WTC11 (cell line): ENCODE measurements around the gene CD164. TPM values are rescaled to one million over a fixed set of nuclear protein-coding genes. Genes with fewer than 3 reads are reported as not detected.
A peak's percentile ranks its signal among the peaks of the same experiment; 100 is the strongest.

Source experiments
- ATAC-seq: fragments of 200-7000 bp; cut with Tn5 transposase; 2 replicates; pipeline ENCODE4 v1.10.0; 2021; ENCODE audit warnings: mild to moderate bottlenecking, moderate library complexity
- CTCF ChIA-PET: fragments of 300-600 bp; sonication (Branson Sonifier 250); formaldehyde crosslinking; loops from one replicate; lab custom pipeline; 2021; ENCODE audit warnings: antibody characterized with exemption; lab: Charles Lee
- POLR2A ChIA-PET: fragments of 350-600 bp; sonication (Branson Sonifier 250); formaldehyde crosslinking; loops from one replicate; lab custom pipeline; 2021; ENCODE audit warnings: antibody characterized with exemption; lab: Charles Lee
- DNase-seq: peaks from one replicate; pipeline ENCODE4 v3.0.0; 2021; ENCODE audit warnings: low spot score
- H3K27ac Mint-ChIP-seq: 2 replicates; pipeline ENCODE4 v1.8.0; 2021; ENCODE audit warnings: mixed read lengths
- H3K27me3 Mint-ChIP-seq: 2 replicates; pipeline ENCODE4 v1.8.0; 2021; ENCODE audit warnings: low read depth, mild to moderate bottlenecking, moderate library complexity, mixed read lengths
- H3K36me3 Mint-ChIP-seq: 2 replicates; pipeline ENCODE4 v1.8.0; 2021; ENCODE audit warnings: mixed read lengths
- H3K4me1 Mint-ChIP-seq: 2 replicates; pipeline ENCODE4 v1.8.0; 2022; ENCODE audit warnings: mixed read lengths
- H3K4me3 Mint-ChIP-seq: 2 replicates; pipeline ENCODE4 v1.8.0; 2021; ENCODE audit warnings: mild to moderate bottlenecking, moderate library complexity, mixed read lengths
- H3K9me3 Mint-ChIP-seq: 2 replicates; pipeline ENCODE4 v1.8.0; 2021; ENCODE audit warnings: mixed read lengths
- CBFB ChIP-seq: sonication (generic); formaldehyde crosslinking; IDR thresholded peaks from 2 replicates; pipeline ENCODE4 v1.8.1; 2022; ENCODE audit warnings: mild to moderate bottlenecking, low read depth, missing genetic modification reagents
- FOXK1 ChIP-seq: sonication (generic); formaldehyde crosslinking; IDR thresholded peaks from 2 replicates; pipeline ENCODE4 v1.8.0; 2022; ENCODE audit warnings: mild to moderate bottlenecking, moderate library complexity, missing genetic modification reagents
- IRF2 ChIP-seq: sonication (generic); formaldehyde crosslinking; IDR thresholded peaks from 2 replicates; pipeline ENCODE4 v1.8.0; 2022; ENCODE audit warnings: low read depth, missing genetic modification reagents, borderline replicate concordance
- KAT7 ChIP-seq: sonication (generic); formaldehyde crosslinking; IDR thresholded peaks from 2 replicates; pipeline ENCODE4 v1.8.1; 2023; ENCODE audit warnings: missing genetic modification reagents, mild to moderate bottlenecking, borderline replicate concordance
- MYBL2 ChIP-seq: sonication (generic); formaldehyde crosslinking; IDR thresholded peaks from 2 replicates; pipeline ENCODE4 v1.8.1; 2023; ENCODE audit warnings: mild to moderate bottlenecking, moderate library complexity, missing genetic modification reagents
- NR2C2 ChIP-seq: sonication (generic); formaldehyde crosslinking; IDR thresholded peaks from 2 replicates; pipeline ENCODE4 v1.8.0; 2022; ENCODE audit warnings: mild to moderate bottlenecking, missing genetic modification reagents
- PRRX2 ChIP-seq: fragments of 250-450 bp; sonication (Bioruptor Pico); IDR thresholded peaks from 2 replicates; pipeline ENCODE4 v1.8.0; 2021; ENCODE audit warnings: mild to moderate bottlenecking
- SMAD3 ChIP-seq: sonication (generic); formaldehyde crosslinking; IDR thresholded peaks from 2 replicates; pipeline ENCODE4 v1.8.0; 2022; ENCODE audit warnings: missing genetic modification reagents, mild to moderate bottlenecking, borderline replicate concordance
- SP1 ChIP-seq: sonication (generic); formaldehyde crosslinking; conservative IDR thresholded peaks from 2 replicates; pipeline ENCODE4 v1.8.1; 2022; ENCODE audit warnings: missing genetic modification reagents
- TEAD4 ChIP-seq: sonication (generic); formaldehyde crosslinking; IDR thresholded peaks from 2 replicates; pipeline ENCODE4 v1.8.0; 2022; ENCODE audit warnings: mild to moderate bottlenecking, missing genetic modification reagents
- ZNF121 ChIP-seq: sonication (generic); formaldehyde crosslinking; IDR thresholded peaks from 2 replicates; pipeline ENCODE4 v1.8.0; 2023; ENCODE audit warnings: missing genetic modification reagents
- ZNF138 ChIP-seq: sonication (generic); formaldehyde crosslinking; conservative IDR thresholded peaks from 2 replicates; pipeline ENCODE4 v1.8.1; 2022; ENCODE audit warnings: mild to moderate bottlenecking, moderate library complexity, missing genetic modification reagents
- ZNF232 ChIP-seq: sonication (generic); formaldehyde crosslinking; IDR thresholded peaks from 2 replicates; pipeline ENCODE4 v1.8.0; 2022; ENCODE audit warnings: mild to moderate bottlenecking, missing genetic modification reagents
- total RNA-seq: library from RNA; stranded (reverse); gene quantifications from 3 replicates; pipeline ENCODE4 v1.2.3, GENCODE V29; 2021
- TF ChIP-seq, protein P1 (sequence below): sonication (generic); formaldehyde crosslinking; IDR thresholded peaks from 2 replicates; pipeline ENCODE4 v1.8.1; 2022; ENCODE audit warnings: mild to moderate bottlenecking, missing genetic modification reagents, moderate library complexity, borderline replicate concordance
- TF ChIP-seq, protein P2 (sequence below): sonication (generic); formaldehyde crosslinking; IDR thresholded peaks from 2 replicates; pipeline ENCODE4 v1.8.1; 2023; ENCODE audit warnings: mild to moderate bottlenecking, missing genetic modification reagents
- TF ChIP-seq, protein P3 (sequence below): sonication (generic); formaldehyde crosslinking; IDR thresholded peaks from 2 replicates; pipeline ENCODE4 v1.8.0; 2022; ENCODE audit warnings: mild to moderate bottlenecking, missing genetic modification reagents
- TF ChIP-seq, protein P4 (sequence below): sonication (generic); formaldehyde crosslinking; IDR thresholded peaks from 2 replicates; pipeline ENCODE4 v1.8.1; 2022; ENCODE audit warnings: mild to moderate bottlenecking, moderate library complexity, missing genetic modification reagents
- TF ChIP-seq, protein P5 (sequence below): sonication (generic); formaldehyde crosslinking; IDR thresholded peaks from 2 replicates; pipeline ENCODE4 v1.8.0; 2022; ENCODE audit warnings: mild to moderate bottlenecking, missing genetic modification reagents
- TF ChIP-seq, protein P6 (sequence below): sonication (generic); formaldehyde crosslinking; IDR thresholded peaks from 2 replicates; pipeline ENCODE4 v1.8.1; 2022; ENCODE audit warnings: low read depth, mild to moderate bottlenecking, moderate library complexity, missing genetic modification reagents, borderline replicate concordance
- TF ChIP-seq, protein P7 (sequence below): fragments of 250-450 bp; sonication (Bioruptor Pico); IDR thresholded peaks from 2 replicates; pipeline ENCODE4 v1.9.0; 2021; ENCODE audit warnings: mild to moderate bottlenecking

The CD164 gene
- total RNA-seq, 1 experiment from 2014 or later: 74.9 TPM

DNA sequence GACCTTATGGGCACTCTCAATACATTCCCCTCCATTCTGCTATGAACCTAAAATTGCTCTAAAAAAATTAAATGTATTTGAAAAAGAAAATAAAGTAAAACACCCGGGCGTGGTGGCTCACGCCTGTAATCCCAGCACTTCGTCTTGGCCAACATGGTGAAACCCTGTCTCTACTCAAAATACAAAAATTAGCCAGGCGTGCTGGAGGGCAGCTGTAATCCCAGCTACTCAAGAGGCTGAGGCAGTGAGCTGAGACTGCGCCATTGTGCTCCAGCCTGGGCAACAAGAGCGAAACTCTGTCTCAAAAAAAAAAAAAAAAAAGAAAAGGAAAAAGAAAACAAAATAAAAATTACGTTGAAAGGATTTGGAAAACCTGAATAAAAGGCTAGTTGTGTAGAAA, 60.5 kb downstream of the CD164 start (continued):
- TF ChIP-seq, protein P1, sequence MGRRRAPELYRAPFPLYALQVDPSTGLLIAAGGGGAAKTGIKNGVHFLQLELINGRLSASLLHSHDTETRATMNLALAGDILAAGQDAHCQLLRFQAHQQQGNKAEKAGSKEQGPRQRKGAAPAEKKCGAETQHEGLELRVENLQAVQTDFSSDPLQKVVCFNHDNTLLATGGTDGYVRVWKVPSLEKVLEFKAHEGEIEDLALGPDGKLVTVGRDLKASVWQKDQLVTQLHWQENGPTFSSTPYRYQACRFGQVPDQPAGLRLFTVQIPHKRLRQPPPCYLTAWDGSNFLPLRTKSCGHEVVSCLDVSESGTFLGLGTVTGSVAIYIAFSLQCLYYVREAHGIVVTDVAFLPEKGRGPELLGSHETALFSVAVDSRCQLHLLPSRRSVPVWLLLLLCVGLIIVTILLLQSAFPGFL (CRISPR knock-in tag): no peak
- TF ChIP-seq ZNF121 (CRISPR knock-in tag) (no peak), MYBL2 (CRISPR knock-in tag) (no peak), ZNF138 (no peak)
- TF ChIP-seq, protein P2, sequence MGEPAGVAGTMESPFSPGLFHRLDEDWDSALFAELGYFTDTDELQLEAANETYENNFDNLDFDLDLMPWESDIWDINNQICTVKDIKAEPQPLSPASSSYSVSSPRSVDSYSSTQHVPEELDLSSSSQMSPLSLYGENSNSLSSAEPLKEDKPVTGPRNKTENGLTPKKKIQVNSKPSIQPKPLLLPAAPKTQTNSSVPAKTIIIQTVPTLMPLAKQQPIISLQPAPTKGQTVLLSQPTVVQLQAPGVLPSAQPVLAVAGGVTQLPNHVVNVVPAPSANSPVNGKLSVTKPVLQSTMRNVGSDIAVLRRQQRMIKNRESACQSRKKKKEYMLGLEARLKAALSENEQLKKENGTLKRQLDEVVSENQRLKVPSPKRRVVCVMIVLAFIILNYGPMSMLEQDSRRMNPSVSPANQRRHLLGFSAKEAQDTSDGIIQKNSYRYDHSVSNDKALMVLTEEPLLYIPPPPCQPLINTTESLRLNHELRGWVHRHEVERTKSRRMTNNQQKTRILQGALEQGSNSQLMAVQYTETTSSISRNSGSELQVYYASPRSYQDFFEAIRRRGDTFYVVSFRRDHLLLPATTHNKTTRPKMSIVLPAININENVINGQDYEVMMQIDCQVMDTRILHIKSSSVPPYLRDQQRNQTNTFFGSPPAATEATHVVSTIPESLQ (CRISPR knock-in tag): no peak
- TF ChIP-seq, protein P3, sequence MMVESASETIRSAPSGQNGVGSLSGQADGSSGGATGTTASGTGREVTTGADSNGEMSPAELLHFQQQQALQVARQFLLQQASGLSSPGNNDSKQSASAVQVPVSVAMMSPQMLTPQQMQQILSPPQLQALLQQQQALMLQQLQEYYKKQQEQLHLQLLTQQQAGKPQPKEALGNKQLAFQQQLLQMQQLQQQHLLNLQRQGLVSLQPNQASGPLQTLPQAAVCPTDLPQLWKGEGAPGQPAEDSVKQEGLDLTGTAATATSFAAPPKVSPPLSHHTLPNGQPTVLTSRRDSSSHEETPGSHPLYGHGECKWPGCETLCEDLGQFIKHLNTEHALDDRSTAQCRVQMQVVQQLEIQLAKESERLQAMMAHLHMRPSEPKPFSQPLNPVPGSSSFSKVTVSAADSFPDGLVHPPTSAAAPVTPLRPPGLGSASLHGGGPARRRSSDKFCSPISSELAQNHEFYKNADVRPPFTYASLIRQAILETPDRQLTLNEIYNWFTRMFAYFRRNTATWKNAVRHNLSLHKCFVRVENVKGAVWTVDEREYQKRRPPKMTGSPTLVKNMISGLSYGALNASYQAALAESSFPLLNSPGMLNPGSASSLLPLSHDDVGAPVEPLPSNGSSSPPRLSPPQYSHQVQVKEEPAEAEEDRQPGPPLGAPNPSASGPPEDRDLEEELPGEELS (CRISPR knock-in tag): no peak

DNA sequence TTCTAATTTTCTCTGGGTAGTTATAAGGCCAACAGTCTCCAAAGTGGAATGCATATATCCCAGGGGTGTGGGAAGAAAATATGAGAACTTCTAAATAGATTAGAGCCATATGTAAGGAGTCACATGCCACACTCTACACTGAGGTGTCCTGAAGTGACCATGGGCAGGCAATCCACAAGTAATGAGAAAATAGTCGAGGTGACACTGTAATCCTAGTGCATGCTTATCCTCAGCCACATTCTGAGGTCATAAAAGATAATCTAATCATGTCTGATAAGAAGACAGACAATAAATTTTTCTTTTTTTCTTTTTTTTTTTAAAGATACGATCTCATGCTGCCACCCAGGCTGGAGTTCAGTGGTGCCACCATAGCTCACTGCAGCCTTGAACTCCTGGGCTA, 62.2 kb downstream of the CD164 start:
- H3K36me3 Mint-ChIP-seq: no peaks in the 10 kb centered on the region
- no peak overlapping the region for H3K4me3 Mint-ChIP-seq
- DNase-seq (no peak), ATAC-seq (no peak)
- ChIA-PET CTCF (no interaction called here), POLR2A (no interaction called here)
- H3K27me3 Mint-ChIP-seq: no peaks in the 10 kb centered on the region
- H3K9me3 Mint-ChIP-seq: no peaks in the 10 kb centered on the region
- TF ChIP-seq, protein P4, sequence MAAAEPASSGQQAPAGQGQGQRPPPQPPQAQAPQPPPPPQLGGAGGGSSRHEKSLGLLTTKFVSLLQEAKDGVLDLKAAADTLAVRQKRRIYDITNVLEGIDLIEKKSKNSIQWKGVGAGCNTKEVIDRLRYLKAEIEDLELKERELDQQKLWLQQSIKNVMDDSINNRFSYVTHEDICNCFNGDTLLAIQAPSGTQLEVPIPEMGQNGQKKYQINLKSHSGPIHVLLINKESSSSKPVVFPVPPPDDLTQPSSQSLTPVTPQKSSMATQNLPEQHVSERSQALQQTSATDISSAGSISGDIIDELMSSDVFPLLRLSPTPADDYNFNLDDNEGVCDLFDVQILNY: no peak
- no peak for TF ChIP-seq PRRX2 (CRISPR knock-in tag)
- H3K4me1 Mint-ChIP-seq: peaks cover 9% of the 10 kb centered on the region; the same call in 1 of the 2 replicates
- no peak overlapping the region for H3K27ac Mint-ChIP-seq

DNA sequence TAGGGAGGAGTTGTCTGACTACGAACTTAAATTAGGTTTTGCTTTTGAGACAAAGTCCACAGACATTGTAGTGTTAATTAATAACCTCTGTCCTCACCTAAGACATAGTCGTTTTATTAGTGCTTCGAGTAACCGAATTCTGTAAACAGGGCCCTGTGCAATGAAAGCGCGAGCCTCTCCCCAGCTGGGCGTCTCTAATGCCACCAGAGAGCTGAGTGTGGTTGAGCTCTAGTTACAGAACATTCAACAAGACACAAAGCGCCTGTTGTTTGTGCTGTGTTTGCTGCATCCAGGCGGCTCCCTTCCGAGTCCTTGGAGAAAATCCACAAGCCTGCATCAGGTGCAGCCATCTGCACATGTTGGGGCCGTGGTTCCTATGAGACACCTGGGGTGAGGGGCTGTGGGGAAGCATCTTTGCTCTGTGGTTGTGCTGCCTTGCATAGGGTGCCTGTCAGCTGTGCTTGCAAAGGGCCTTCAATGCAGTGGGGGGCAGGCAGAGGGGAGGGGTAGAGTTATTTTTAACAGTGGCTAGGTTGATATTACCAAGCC, 63.9 kb downstream of the CD164 start:
- no peak for ATAC-seq
- ChIA-PET POLR2A (interaction anchor here (0.8 kb wide), 1 partner anchor 21 kb away, joined by 3 read pairs; no protein-coding TSS in a partner anchor), CTCF (interaction anchor here (0.7 kb wide), 1 partner anchor 65 kb away, joined by 3 read pairs; no protein-coding TSS in a partner anchor)
- no peak for DNase-seq
- Mint-ChIP-seq H3K36me3 (no peaks in the 10 kb centered on the region), H3K4me1 (peaks cover 9% of the 10 kb centered on the region; the same call in 1 of the 2 replicates), H3K27me3 (no peaks in the 10 kb centered on the region), H3K9me3 (no peaks in the 10 kb centered on the region), H3K27ac (peak overlapping the region; percentile 24; the same call in 1 of the 2 replicates), H3K4me3 (no peak overlapping the region)
- TF ChIP-seq NR2C2 (CRISPR knock-in tag): no peak
- no peak for TF ChIP-seq CBFB (CRISPR knock-in tag)
- no peak for TF ChIP-seq KAT7 (CRISPR knock-in tag)
- no peak for TF ChIP-seq IRF2
- TF ChIP-seq ZNF138: no peak
- no peak for TF ChIP-seq SP1 (CRISPR knock-in tag)
- TF ChIP-seq, protein P5, sequence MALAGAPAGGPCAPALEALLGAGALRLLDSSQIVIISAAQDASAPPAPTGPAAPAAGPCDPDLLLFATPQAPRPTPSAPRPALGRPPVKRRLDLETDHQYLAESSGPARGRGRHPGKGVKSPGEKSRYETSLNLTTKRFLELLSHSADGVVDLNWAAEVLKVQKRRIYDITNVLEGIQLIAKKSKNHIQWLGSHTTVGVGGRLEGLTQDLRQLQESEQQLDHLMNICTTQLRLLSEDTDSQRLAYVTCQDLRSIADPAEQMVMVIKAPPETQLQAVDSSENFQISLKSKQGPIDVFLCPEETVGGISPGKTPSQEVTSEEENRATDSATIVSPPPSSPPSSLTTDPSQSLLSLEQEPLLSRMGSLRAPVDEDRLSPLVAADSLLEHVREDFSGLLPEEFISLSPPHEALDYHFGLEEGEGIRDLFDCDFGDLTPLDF (CRISPR knock-in tag): no peak
- TF ChIP-seq TEAD4: no peak
- TF ChIP-seq, protein P6, sequence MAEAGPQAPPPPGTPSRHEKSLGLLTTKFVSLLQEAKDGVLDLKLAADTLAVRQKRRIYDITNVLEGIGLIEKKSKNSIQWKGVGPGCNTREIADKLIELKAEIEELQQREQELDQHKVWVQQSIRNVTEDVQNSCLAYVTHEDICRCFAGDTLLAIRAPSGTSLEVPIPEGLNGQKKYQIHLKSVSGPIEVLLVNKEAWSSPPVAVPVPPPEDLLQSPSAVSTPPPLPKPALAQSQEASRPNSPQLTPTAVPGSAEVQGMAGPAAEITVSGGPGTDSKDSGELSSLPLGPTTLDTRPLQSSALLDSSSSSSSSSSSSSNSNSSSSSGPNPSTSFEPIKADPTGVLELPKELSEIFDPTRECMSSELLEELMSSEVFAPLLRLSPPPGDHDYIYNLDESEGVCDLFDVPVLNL: no peak
- TF ChIP-seq SMAD3 (CRISPR knock-in tag): no peak
- TF ChIP-seq, protein P7, sequence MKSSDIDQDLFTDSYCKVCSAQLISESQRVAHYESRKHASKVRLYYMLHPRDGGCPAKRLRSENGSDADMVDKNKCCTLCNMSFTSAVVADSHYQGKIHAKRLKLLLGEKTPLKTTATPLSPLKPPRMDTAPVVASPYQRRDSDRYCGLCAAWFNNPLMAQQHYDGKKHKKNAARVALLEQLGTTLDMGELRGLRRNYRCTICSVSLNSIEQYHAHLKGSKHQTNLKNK (CRISPR knock-in tag): no peak
- no peak for TF ChIP-seq FOXK1 (CRISPR knock-in tag)
- TF ChIP-seq ZNF232: no peak
